HG02610 (cell line): Measurements from ENCODE around the gene TUT7.
"Not testable (repeated sequence)": the region's sequence is repeated elsewhere in the genome, so short reads cannot be mapped to it uniquely, and the experiment has no call there.

ENCODE experiments used
- ATAC-seq: cut with Tn5 transposase; IDR thresholded peaks from one replicate; pipeline ENCODE4 v1.9.1; 2021; ENCODE audit warnings: mild to moderate bottlenecking, moderate library complexity; ENCODE audit not compliant: unreplicated experiment

The TUT7 gene

DNA sequence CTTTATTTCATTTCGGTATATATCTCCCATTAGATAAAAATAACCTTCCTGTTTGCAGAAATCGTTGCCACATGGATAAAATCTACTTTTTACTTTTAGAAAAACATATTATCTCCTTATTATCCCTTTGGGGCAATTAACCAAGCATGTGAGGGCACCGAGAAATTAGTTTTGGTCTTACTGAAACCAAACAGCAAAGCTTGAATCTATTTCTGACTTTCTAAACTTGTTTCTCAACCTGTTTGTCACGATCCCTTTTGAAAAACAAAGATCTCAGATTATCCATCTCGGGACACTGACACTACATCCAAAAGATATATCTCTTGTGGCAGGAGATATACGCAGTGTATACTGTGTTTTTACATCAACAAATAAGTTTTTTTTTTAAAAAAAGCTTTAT lies 2.3 kb downstream of the TUT7 start:
- no peak for ATAC-seq

DNA sequence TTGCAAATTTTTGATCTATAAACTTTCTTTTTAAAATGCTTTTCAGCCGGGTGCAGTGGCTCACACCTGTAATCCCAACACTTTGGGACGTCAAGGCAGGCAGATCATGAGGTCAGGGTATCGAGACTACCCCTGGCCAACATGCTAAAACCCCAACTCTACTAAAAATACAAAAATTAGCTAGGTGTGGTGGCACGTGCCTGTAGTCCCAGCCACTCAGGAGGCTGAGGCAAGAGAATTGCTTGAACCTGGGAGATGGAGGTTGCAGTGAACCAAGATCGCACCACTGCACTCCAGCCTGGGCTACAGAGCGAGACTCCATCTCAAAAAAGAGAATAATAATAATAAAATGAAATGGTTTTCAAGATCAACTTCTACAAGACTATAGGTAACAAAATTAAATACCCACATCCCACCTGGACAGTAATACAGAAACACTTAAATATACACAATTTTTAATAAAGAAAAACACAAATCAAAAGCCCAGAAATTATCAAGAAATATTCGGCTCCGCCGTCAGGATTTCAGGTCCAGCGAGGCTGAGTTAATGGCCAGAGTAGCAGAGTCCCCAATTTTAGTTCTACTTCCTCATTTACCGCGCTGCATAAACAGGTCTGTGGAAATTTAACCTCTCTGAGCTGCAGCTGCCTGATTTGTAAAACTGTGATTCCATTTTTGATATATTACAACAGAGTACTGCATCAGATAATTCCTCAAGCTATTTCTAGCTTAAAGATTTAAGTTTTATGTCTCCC lies 4.0 kb downstream of the TUT7 start:
- no peak for ATAC-seq

DNA sequence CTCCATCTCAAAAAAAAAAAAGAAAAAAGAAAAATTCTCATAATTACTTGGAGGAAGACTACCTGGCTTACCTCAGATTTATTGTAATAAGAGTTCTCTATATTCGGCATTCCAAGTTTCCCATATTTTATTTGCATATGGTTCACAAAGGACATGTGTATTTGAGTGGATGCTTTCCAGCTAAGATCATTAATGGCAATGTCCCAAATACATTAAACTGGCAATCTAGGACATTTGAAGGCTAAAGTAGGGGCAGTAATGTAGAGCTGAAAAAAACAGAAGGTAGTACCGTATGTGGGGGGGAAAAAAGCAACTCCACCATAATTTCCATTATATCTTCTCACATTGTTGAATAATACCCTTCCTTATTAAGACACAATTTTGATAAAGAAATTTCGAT lies 4.9 kb downstream of the TUT7 start:
- no peak for ATAC-seq

DNA sequence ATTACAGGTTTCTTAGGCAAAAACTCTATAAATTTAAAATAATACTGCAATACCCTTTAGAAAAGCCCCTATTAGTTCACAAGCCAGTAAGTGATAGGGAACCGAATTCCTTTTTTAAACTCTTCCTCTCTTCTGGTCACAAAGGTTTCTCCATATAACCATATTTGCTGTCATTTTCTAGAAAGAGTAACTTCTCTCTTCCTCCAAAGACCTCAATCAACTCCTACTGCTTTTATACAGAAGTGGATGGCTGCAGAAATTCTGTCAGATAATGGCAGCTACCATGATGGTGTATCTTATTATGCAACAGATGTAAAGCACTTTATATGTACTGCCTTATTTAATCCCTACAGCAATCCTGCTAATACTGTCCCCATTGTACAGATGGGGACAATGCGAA lies 6.2 kb downstream of the TUT7 start:
- no peak for ATAC-seq

DNA sequence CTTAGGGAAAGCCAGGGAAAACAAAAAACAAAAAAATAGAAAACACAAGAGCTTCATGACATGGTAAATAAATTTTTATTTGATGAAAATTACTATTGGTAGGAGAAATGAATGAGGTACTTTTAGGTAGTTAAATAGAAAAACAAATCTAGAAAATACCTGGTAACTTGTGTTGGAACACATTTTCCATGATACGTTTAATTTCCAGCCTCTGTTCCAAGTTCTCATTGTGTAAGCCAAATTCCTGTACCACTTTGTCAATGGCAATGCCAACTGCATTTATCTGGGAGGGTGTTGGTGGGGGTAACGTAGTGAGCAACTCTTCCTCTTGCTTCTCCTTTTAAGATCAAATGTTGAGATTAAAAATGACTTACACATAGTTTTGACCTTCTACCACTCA lies 9.4 kb downstream of the TUT7 start:
- no peak for ATAC-seq

DNA sequence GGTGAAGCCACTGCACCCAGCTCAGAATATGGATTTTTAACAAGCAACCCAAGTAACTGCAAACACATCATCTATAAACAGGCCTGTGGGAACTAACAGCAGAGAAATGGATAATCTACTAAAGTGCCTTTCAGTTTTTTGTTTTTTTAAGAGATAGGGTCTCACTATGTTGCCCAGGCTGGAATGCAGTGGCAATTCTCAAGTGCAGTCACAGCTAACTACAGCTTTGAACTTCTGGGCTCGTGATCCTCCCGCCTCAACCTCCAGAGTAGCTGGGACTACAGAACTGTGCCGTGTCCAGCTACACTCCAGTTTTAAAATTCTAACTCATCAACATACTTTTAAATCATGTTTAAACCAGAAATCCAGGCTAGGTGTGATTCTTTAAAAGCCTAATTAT lies 11.9 kb downstream of the TUT7 start:
- ATAC-seq = no peak

DNA sequence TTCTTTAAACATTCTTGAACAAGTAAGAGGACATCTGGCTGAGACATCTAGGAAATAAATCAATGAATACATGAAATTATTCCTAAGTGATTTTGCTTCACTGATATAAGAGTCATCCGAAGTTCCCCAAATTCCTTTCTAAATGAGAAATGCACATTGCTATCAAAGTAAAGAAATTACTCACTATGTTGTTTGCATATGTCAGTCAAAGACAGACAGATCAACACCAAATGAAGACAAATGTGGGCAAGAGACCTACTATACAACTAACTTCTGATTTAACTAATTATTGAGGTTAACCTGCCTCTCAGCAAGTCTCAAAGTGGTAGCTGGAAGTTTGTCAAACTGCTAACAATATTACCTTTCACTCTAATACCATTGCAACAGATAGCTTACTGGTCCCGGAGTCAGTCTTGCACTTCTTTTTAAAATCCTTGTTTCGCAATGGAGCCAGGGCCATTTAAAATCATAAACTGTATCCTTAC lies 13.2 kb downstream of the TUT7 start:
- ATAC-seq = peak; percentile 56

DNA sequence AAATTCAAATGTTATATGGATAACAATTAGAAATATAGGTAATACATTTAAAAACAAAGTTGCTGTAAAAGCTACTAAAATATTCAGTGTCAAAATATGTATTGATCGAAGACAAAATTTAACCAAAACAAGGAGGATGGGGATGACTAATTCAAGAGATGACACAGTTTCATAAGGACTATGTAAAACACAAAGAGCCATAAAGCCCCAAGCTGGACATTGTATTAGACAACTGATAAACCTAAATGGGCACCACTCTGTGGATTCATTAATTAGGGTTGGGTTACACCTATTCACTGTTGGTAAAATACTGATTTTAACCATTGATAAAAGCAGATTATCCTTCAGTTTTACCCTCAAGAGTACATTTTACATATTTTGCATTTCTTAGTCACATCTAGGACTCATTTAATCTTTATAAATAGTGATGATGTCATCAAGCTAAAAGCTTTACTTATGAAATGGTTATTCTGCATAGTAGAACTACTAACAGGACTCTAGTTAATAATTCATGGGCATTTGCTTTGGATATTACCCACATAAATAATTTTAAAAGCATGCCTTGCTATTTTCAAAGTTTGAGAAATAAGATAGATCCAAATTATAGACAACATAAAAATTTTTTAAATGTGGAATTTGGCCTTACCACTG lies 13.7 kb downstream of the TUT7 start:
- no peak for ATAC-seq

DNA sequence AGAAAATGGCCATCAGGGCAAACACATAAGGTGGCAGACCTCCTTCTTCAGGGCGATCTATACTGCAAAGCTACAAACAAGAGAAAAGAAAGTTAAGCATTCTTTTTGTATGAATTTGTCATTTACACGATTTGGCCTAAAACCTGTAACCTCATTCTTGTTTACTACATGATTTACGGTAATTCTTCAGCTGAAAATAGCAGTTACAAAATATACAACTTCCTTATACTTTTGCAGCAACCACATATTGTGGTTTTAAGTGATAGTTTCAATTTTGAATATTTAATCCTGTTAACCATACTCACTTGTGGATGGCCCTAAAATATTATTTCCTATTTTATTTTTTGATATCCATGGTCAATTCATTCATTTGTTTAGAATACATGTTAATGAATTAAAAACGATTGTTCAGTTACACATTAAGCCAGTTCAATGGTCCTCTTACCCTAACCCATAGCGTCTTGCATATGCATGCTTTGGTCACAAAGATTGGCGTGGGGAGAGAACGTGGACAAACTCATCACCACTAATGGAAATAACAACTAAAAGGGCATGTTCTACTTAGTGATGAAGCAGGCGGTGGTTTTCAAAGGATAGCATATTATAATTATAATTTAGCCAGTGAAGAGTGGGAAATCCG lies 16.6 kb downstream of the TUT7 start:
- ATAC-seq = peak; percentile 22

DNA sequence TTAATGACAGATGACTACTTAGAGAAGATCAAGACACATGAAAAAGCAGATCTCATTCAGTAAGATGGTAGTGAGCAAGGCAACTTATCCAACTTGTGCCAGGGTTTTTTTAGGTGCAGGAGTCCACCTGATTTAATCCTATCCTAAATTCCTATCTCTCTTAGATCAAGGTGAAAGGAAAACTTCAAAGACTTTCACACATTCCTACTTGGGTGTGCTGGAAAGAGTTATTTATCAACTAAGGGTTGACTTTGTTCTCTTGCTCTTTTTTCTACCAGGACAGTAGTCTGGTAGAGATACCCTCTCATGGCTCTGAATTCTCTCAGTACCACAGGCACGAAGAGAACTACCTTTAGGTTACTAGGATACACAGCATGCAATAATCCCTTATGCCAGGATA lies 18.2 kb downstream of the TUT7 start:
- ATAC-seq = no peak

DNA sequence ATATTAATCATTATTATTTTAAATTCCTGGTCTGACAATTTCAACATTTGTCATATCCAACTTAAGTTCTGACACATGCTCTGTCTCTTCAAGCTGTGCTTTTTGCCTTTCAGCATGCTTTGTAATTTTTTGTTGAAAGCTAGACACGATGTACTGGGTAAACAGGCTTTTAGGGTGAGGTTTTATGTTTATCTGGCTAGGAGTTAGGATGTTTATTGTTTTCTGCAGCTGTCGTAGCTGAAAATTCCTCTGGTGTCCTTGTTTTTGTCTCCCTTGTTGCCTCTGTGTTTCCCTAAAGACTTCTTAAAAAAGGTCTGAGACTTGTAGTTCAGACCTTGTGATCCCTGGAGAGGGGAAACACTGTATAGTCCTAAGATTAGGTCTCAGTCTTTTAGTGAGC lies 20.6 kb downstream of the TUT7 start:
- ATAC-seq = no peak

DNA sequence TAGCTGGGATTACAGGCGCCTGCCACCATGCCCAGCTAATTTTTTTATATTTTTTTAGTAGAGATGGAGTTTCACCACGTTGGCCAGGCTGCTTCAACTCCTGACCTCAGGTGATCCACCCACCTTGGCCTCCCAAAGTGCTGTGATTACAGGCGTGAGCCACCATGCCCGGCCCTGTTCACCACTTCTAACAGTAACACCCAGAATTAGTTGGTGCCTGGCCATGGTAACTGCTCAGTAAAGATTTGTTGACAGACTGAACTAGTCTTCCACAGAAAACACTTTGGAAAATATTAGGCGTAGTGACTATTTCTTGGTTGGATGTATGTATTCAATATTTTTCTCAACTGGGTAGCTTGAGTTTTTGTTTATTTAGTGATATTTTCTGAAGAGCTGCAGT lies 24.0 kb downstream of the TUT7 start:
- ATAC-seq = no peak

DNA sequence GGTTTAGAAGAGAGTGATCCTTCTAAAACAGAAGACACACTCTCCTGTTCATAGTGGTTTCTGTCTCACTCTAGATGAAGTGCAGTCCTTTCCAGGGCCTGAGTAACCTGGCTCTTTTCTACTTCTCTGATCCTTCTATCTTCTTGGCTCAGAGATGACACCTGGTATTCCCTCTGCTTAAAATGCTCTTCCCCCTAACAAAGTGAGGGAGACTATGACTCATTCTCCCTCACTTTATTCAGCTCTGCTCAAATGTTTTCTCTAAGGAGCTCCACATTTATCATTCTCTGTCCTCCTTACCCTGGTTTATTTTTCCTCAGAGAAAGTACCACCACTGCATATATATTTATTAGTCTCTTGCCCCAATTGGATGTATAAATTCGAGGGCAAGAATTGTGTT lies 24.6 kb downstream of the TUT7 start:
- ATAC-seq = no peak

DNA sequence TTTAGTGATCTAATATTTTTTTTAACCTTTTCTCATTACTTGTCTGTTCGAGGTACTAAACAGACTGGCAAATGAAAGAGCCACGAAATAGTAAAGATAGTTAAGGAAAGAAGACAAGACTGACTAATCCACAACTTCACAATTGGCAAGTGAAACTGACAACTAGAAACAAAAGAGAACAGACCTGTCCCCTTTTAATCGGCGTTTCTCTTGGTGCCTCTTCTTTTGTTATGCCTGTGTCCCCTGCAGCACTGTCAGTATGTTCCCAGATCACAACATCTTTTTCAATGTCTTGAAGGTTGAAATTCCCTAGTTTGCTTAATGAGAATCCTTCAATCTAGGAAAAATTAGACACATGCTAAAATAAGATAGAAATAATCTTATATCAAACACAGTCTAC lies 26.1 kb downstream of the TUT7 start:
- no peak for ATAC-seq

DNA sequence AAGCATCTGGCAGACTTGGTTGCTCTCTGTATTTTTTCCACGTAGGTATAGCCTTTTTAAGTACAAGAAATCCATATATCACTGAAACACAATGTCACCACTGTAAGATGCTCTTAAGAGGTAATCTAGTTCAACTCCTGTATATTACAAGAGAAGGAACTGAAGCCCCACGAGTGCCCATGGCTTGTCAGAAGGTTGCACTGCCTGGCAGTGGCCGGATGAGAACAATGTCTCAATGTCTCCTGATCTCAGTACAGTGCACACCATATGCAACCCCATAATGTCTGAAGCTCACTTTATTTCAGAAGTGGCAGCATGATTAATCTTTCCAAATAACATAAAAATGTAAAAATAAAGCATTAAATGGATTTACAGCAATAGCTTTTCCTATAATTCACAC lies 27.7 kb downstream of the TUT7 start:
- no peak for ATAC-seq

DNA sequence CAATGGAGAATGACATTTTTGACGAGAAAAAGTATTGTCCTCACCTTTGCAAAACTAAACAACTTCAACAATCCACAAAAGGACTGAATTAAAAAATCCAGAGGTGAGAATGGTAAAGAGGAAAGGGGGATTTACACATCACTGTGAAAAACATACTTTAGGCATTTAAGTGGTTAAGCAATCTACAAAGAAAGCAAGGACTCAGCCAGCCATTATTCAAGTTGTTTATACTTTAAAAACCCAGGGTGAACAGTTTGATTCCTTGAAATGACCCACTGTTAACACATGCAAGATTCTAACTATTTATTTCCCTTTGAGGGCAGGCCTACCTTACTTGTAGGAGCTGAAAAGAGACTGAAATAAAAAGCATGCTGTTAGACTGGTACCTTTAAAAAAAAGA lies 29.3 kb downstream of the TUT7 start:
- ATAC-seq = no peak

DNA sequence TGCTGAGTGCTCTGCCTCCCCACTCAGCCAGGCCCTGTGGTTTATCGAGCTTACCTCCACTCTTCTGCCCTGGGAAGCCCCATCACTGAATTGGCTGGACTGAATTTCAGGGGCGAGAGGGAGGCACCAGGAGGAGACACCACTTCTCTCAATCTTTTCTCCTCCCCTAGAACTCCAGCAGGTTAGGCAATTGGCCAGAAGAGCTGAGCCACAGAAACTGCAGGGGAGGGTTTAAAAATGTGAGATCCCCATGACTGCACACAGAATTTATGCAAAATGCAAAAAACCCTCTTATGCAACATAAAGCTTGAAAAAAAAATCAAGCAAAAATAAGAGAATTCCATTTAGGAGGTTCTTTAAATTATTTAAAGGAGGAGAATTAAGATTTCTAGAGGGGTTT lies 29.9 kb downstream of the TUT7 start:
- no peak for ATAC-seq

DNA sequence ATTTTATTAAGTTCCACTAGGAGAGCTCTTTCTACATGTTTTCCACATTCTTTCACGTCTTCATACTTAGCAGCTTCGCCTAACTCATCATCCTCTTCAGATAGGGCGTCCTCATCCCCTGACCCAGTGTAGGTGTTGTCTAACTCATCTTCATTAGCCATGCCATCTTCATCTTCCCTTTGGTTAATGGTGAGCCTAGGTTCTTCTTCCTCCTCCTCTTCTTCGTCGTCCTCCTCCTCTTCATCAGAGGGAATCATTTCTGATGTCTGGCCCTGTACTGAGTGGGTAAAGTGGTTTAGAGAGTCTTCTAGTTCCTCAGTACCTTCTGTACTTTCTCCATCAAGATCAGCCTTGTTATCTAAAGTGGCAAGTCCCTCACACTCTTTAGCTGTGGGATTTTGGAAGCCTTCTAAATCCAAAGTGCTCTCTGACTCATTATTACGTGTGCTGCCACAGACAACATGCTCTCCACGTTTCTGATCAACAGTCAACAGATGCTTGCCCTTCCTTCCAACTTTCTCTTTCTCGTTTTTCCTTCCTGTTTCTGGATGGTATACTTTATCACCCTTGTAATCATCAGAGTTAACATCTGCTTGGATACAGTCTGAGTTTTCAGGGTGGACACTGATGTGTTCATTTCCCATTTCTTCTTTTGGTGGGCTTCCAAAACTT lies 31.1 kb downstream of the TUT7 start:
- no peak for ATAC-seq

DNA sequence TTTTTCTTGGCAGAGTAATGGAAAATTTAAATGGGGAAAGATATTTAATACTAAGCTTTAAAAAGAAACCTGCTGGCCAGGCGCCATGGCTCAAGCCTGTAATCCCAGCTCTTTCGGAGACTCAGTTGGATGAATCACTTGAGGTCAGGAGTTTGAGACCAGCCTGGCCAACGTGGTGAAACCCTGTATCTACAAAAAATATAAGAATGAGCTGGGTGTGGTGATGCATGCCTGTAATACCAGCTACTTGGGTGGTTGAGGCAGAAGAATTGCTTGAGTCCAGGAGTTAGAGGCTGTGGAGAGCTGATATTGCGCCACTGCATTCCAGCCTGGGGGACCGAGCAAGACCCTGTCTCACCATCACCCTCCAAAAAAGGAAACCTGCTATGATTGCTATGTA lies 32.8 kb downstream of the TUT7 start:
- no peak for ATAC-seq

DNA sequence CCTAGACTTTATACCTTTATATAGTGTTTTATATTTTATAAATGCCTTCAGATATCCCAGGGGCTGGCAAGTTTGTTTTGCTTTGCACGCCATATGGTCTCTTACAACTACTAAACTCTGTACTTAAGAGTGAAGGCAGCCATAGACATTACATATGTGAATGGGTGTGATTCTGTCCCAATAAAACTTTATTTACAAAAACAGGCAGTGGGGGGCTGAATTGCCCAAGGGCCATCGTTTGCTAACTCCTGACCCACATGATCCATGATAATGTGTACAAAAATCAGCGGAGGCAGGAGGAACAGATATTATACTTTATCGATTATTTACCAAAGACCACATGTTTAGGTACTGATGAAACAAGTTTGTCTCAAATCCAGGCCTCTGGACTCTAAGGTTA lies 36.0 kb downstream of the TUT7 start:
- no peak for ATAC-seq

DNA sequence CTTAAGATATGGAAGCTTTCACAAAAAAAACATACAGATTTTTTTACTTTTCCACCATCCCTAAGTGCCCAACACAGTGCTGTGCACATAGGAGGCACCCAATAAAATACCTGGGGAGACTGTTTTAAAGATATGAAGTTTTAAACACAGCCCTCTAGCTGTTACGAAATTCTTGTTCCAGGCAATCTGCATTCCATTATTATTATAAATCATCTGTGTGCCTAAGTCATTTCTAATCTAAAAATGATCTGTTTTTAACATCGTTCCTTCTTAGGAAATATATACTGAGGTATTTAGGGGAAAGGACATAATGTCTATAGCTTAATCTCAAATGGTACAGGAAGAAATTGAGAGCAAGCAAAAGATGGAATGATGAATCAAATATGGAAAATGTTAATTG lies 39.1 kb downstream of the TUT7 start:
- ATAC-seq = no peak

DNA sequence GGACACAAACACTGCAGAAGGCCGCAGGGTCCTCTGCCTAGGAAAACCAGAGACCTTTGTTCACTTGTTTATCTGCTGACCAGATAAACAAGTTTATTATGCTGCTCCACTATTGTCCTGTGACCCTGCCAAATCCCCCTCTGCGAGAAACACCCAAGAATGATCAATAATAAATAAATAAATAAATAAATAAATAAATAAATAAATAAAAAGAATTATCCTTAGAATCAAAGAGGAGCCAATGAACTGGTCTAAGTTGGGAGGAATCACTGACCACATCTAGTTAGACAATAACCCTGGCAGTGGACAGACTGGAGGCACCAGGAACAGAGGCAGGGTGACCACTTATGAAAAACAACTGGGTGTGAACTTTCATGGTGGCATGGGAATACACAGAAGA lies 41.3 kb downstream of the TUT7 start:
- ATAC-seq = not testable (repeated sequence)
